ENCODE results near the gene APMAP. TPM values are rescaled to one million over a fixed set of nuclear protein-coding genes. Genes with fewer than 3 reads are reported as not detected.
A peak's percentile ranks its signal among the peaks of the same experiment; 100 is the strongest.

APMAP gene
- total RNA-seq, 2 experiments from 2014 or later: 47.9 to 48.8 TPM

DNA sequence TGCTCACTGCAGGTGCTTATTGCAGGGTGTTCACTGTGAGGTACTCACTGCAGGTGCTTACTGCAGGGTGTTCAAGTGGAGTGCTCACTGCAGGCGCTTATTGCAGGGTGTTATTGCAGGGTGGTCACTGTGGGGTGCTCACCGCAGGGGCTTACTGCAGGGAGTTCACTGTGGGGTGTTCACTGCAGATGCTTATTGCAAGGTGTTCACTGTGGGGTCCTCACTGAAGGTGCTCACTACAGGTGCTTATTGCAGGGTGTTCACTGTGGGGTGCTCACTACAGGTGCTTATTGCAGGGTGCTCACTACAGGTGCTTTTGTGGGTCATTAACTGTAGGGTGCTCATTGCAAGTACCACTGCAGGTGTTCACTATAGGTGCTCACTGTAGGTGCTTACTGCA is 20.2 kb downstream of the APMAP start:
- DNase-seq: no peak
- H3K4me1 Mint-ChIP-seq: no peaks in the 10 kb centered on the region
- H3K27me3 Mint-ChIP-seq: no peaks in the 10 kb centered on the region
- peaks cover 10% of the 10 kb centered on the region for H3K9me3 Mint-ChIP-seq
- H3K36me3 Mint-ChIP-seq: peaks cover 54% of the 10 kb centered on the region
- no peak overlapping the region for H3K27ac Mint-ChIP-seq
- no peak overlapping the region for H3K4me3 Mint-ChIP-seq

DNA sequence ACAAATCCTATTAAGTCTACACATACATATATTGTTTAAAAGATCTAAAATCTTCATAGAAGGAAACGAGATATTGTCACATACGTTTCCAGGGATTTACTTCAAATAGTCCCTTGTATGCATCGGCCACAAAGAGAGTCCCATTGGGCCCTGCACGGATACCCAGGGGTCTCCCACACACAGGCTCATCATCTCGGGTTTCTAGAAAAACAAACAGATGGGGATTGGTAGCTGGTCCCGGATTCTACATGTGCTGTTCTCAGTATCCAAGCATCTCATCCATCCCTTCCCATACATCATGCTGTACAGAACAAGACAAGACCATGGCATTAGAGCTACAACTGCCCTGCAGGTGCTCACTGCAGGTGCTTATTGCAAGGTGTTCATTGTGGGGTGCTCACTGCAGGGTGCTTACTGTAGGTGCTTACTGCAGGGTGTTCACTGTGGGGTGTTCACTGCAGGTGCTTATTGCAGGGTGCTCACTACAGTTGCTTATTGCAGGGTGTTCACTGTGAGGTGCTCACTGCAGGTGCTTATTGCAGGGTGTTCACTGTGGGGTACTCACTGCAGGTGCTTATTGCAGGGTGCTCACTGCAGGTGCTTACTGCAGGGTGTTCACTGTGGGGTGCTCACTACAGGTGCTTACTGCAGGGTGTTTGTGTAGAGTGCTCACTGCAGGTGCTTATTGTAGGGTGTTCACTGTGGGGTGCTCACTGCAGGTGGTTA is 21.0 kb downstream of the APMAP start:
- DNase-seq: no peak
- Mint-ChIP-seq H3K4me1 (no peaks in the 10 kb centered on the region), H3K27ac (no peak overlapping the region), H3K27me3 (no peaks in the 10 kb centered on the region), H3K9me3 (peaks cover 7% of the 10 kb centered on the region), H3K36me3 (peaks cover 48% of the 10 kb centered on the region), H3K4me3 (no peak overlapping the region)

DNA sequence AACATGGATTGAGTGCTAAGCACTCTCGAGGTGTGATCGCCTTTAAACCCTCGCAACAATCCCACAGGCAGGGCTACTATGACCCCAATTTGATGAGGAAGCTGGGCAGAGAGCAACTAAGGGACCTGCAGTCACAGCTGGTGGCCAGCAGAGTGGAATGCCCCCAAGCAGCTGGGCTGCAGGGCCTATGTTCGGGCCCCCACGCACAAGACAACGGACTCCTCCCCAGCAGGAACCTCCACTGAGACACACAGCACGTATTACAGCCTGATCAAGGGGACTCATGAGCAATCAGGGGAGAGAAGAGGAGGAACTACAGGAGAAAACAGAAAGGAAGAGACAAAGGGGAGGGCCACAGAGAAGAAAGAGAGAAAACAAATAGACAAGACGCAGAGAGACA is 21.8 kb downstream of the APMAP start:
- Mint-ChIP-seq H3K36me3 (peaks cover 47% of the 10 kb centered on the region), H3K4me1 (no peaks in the 10 kb centered on the region), H3K27ac (no peak overlapping the region), H3K9me3 (peaks cover 4% of the 10 kb centered on the region), H3K4me3 (no peak overlapping the region), H3K27me3 (no peaks in the 10 kb centered on the region)
- DNase-seq: no peak

DNA sequence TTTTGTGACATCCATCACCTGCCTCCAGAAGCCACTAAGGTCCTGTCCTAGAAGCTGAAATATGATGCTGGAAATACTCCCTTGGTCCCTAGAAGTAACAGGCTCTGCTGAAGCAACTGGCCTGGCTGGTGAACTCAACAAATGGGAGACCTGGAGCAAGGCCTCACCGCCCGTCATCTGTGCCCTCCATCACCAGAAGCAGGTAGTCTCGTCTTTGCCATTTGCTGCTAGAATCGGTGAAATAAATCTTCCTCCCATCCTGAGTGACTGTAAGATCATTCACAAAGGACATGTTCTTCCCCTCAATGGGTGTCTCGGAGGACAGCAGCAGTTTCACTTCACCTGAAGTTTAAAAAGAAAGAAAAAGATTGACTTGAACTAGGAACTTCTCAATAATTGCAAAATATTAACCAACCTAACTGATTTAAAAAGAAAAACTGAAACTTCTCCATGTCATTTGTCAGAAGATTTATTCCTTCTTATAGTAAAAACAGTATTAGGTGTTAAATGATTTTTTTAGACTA is 22.5 kb downstream of the APMAP start:
- Mint-ChIP-seq H3K4me3 (no peak overlapping the region), H3K27ac (no peak overlapping the region), H3K36me3 (peaks cover 48% of the 10 kb centered on the region), H3K9me3 (no peaks in the 10 kb centered on the region), H3K4me1 (peaks cover 6% of the 10 kb centered on the region), H3K27me3 (no peaks in the 10 kb centered on the region)
- no peak for DNase-seq

DNA sequence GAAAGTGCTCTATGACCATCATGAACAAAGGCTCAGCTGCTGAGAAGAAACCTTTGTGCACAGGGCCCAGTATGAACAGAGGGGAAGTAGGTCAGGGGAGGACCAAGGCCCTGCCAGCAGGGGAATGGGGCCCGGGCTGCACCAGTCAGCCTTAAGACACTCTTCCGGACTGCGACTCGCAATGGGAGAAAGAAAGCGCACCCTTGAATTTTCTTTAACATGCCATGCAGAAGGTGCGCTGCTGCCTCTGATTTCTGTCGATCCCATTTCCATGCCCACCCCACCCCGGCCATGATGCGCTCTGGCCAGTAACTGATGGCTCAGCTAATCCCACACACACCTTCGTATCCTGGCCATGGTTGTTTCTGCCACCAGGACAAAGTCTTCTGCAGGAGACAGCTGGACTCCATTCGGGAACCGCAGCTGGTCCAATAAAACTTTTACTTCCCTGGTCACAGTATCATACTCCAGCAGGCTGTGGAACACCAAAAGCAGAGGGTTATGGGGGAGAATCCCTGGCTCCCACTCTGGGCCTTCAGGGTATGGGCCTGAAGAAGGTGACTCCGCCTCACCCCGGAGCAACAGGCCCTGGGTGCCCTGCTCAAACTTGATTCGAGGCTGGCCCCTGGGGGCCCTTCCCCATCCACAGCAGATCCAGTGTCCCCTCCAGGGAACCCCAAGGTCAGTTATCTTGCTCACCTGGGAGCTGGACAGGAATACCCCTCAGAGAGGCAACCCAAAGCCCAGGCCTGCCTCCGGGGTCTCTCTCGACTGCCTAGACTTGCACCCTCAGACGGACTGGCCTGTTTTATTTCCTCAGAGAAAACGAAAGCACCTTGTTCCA is 23.1 kb downstream of the APMAP start:
- Mint-ChIP-seq H3K27ac (no peak overlapping the region), H3K36me3 (peaks cover 45% of the 10 kb centered on the region), H3K4me1 (peaks cover 13% of the 10 kb centered on the region), H3K27me3 (no peaks in the 10 kb centered on the region), H3K9me3 (no peaks in the 10 kb centered on the region), H3K4me3 (no peak overlapping the region)
- no peak for DNase-seq

DNA sequence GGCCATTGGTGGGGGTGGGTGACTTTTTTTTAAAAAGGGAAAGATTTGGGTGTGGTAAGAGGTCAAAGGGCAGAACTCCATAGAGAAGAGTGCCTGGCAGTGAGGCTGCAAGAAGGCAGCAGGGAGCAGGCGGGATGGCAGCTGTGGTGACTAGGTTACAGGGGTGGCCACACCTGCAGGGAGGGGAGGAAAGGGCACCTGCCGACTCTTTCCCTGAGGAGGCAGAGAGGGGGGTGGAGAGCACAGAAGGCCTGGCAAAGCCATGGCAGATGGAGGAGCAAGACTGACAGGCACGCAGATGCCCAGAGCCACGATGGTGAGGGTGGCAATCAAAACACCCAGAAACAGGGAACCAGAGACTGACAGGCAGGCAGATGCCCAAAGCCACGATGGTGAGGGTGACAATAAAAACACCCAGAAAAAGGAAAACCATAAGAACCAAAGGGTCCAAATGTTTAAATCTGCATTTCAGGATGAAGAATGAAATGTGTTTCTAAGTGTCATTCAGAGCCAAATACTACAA is 24.2 kb downstream of the APMAP start:
- DNase-seq: no peak
- Mint-ChIP-seq H3K27me3 (no peaks in the 10 kb centered on the region), H3K36me3 (peaks cover 38% of the 10 kb centered on the region), H3K4me1 (peaks cover 16% of the 10 kb centered on the region), H3K9me3 (no peaks in the 10 kb centered on the region), H3K27ac (no peak overlapping the region), H3K4me3 (no peak overlapping the region)

DNA sequence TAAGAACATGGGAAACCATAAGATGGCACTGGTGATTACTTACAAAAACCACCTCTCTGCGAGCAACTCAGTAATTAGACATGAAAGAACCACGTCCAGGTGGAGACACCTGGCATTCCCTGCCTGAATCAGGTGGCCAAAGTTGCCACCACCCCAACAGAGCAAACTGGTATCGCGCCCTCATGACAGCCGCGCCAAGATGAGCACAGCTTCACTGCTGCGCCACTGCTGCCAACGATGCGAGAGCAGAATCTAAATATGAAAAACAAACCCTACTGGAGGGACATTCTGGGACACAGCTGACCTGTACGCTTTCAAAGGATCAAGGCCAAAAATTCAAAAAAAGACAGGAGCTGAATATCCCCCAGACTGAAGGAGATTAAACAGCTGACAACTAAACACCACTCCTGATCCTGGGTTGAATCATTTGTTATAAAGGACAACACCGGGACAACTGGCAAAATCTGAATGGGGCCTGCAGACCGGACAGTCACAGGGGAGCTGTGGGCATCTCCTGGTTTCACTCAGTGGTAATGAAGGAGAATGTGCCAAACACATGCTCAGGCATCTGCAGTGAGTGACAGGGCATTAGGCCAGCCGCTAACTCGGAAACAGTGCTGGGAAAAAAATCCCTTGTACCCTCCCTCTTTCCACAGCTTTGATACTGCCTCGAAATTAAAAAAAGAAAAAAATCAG is 26.1 kb downstream of the APMAP start:
- no peak overlapping the region for H3K27ac Mint-ChIP-seq
- no peaks in the 10 kb centered on the region for H3K9me3 Mint-ChIP-seq
- H3K4me1 Mint-ChIP-seq: peaks cover 19% of the 10 kb centered on the region
- no peak for DNase-seq
- peaks cover 44% of the 10 kb centered on the region for H3K36me3 Mint-ChIP-seq
- no peak overlapping the region for H3K4me3 Mint-ChIP-seq
- no peaks in the 10 kb centered on the region for H3K27me3 Mint-ChIP-seq

DNA sequence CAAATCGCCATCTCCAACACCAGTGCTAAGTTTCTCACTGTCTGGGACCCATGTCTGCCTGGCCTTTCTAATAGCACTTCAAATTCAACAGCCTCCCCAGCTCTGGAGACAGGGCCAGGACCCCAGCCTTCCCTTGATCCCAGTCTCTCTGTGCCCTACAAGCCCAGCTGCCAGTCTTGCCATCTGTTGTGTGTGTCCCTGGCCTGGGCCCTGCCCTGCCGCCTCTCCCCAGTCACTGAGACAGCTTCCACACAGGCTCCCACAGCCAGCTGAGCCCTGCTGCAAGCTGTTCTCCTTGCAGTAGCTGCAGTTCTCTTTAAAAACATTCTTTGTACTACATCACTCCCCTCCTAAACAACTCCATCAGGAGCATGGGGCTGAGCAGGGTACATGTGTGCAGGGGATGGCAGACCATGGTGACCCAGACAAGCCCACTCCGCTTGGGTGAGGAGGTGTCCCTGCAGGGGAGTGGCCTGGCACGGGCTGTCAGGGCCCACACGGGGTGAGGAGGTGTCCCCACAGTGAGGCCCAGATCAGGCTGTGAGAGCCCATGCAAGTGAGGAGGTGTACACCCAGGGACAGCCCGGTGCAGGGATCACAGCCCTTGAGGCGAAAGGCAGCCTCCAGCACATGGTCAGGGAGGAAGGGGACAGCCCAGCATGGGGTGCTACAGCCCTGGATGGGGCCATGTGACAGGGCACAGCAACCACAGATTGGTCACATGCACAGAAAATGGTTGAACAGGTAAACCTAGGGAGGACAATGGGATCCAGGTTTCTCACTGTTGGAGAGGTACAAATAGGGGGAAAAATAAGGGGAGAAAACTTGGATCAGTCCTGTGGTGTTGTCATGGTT is 27.3 kb downstream of the APMAP start:
- peaks cover 39% of the 10 kb centered on the region for H3K36me3 Mint-ChIP-seq
- peaks cover 23% of the 10 kb centered on the region for H3K4me1 Mint-ChIP-seq
- DNase-seq: no peak
- peak overlapping the region; percentile 63 for H3K27ac Mint-ChIP-seq
- no peaks in the 10 kb centered on the region for H3K9me3 Mint-ChIP-seq
- no peak overlapping the region for H3K4me3 Mint-ChIP-seq
- H3K27me3 Mint-ChIP-seq: no peaks in the 10 kb centered on the region

DNA sequence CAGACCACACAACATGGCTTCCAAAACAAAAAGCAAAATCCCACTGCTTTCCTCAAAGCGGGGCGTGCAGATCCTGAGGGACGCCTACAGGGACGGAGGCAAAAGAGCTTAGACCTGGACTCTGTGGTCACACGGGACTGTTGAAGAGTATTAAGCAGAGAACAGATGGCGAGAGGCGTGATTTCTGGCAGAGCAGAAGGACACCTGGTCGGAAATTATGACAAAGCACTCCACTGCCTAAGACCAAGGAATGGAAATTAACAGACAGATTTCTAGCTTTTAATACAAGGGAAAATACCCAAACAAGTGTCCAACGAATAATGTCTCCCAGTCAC is 28.1 kb downstream of the APMAP start:
- Mint-ChIP-seq H3K4me3 (no peak overlapping the region), H3K4me1 (peaks cover 23% of the 10 kb centered on the region), H3K27me3 (no peaks in the 10 kb centered on the region), H3K27ac (peak overlapping the region; percentile 63), H3K36me3 (peaks cover 34% of the 10 kb centered on the region), H3K9me3 (no peaks in the 10 kb centered on the region)
- no peak for DNase-seq

DNA sequence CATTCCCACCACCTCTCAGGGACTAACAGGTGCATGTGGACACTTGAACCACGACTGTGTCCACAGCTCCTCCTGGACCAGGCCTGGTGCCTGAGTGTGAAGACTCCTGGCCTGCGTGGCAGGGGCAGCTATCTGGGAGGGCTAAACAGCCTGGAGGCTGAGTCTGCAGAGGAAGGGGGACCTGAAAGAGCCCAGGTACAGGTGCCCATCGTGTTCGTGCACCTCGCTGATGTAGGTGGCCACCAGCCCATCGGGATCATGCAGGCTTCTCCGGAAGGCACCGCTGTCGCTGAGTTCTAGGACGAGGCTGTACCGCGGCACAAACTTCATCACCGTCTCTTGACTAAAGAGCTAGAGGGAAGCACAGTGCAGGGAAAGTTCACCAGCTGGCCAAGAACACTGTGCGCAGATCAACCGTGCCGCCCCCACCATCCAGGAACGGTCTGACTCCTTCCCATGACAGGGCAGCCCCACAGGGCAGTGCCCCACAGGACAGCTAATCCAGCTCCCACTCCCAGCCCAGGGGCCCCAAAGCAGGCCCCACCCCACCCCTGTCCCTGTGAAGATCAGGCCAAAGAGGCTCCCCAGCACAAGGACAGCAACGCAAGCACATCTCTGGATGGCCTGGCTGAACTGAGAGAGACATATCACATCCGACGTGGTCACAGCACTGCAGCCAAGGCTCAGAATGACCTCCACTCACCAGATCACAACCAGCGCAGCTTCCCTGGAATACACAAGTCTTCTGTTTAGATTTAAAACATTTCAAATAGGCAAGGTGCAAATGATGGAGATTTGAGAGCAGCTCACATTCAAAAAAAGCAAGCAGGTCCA is 28.7 kb downstream of the APMAP start:
- Mint-ChIP-seq H3K4me1 (peaks cover 23% of the 10 kb centered on the region), H3K36me3 (peaks cover 34% of the 10 kb centered on the region), H3K27me3 (no peaks in the 10 kb centered on the region), H3K27ac (peak overlapping the region; percentile 63), H3K9me3 (no peaks in the 10 kb centered on the region), H3K4me3 (no peak overlapping the region)
- no peak for DNase-seq

DNA sequence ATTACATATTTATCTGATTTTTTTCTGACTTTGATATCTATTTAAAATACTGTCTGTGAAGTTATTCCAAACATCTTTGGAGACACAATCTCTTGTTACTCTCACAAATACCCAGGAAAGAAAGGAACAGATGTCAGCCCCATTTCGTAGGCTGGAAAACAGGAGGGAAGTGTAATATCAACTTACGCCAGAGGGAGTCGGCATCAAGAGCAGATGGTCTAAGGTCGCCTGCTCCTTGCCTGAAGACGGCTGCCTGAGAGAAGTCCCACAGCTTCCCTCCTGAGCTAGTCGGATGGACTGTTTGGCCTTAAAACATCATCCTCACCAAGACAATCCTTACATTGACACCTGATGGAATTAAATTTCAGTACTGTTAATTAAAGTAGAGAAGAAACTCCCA is 30.0 kb downstream of the APMAP start:
- no peak overlapping the region for H3K4me3 Mint-ChIP-seq
- H3K27me3 Mint-ChIP-seq: no peaks in the 10 kb centered on the region
- no peak for DNase-seq
- H3K36me3 Mint-ChIP-seq: peaks cover 27% of the 10 kb centered on the region
- peaks cover 23% of the 10 kb centered on the region for H3K4me1 Mint-ChIP-seq
- no peaks in the 10 kb centered on the region for H3K9me3 Mint-ChIP-seq
- H3K27ac Mint-ChIP-seq: no peak overlapping the region

DNA sequence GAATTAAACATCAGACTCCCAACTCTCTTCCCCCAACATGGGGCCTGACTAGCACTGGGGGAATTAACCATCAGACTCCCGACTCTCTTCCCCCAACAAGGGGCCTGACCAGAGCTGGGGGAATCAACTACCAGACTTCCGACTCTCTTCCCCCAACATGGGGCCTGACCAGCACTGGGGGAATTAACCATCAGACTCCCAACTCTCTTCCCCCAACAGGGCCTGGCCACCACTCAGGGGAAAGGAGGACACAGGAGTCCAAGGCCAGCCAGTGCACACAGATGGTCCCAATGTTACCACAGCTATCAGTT is 30.4 kb downstream of the APMAP start:
- Mint-ChIP-seq H3K4me3 (no peak overlapping the region), H3K9me3 (no peaks in the 10 kb centered on the region), H3K27ac (no peak overlapping the region), H3K36me3 (peaks cover 24% of the 10 kb centered on the region), H3K4me1 (peaks cover 23% of the 10 kb centered on the region), H3K27me3 (no peaks in the 10 kb centered on the region)
- DNase-seq: no peak

DNA sequence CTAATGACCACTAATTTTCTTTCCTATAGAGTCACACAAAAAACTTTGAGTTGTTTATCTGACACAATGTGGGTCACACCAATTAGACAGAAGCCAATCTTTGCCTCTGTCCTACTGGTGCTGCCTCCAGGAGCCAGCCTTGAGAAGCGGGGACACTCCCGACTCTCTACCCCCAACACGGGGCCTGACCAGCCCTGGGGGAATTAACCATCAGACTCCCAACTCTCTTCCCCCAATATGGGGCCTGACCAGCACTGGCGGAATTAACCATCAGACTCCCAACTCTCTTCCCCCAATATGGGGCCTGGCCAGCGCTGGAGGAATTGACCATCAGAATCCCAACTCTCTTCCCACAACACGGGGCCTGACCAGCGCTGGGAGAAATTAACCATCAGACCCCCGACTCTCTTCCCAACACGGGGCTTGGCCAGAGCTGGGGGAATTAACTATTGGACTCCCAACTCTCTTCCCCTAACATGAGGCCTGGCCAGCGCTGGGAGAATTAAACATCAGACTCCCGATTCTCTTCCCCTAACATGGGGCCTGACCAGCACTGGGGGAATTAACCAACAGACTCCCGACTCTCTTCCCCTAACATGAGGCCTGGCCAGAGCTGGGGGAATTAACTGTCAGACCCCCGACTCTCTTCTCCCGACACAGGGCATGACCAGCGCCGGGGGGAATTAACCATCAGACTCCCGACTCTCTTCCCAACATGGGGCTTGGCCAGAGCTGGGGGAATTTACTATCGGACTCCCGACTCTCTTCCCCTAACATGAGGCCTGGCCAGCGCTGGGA is 31.0 kb downstream of the APMAP start:
- Mint-ChIP-seq H3K4me1 (peaks cover 23% of the 10 kb centered on the region), H3K27ac (peak overlapping the region; percentile 54), H3K27me3 (no peaks in the 10 kb centered on the region), H3K4me3 (no peak overlapping the region), H3K36me3 (peaks cover 24% of the 10 kb centered on the region), H3K9me3 (no peaks in the 10 kb centered on the region)
- DNase-seq: no peak
